PC-9 (cell line): ENCODE measurements around the gene TUBA4B. TPM values are rescaled to one million over a fixed set of nuclear protein-coding genes. Genes with fewer than 3 reads are reported as not detected.

Source experiments
- BruUV-seq: library from RNA; stranded (reverse); fragments of 400-500 nt; replicated peaks from 2 replicates; lab custom pipeline; 2021; lab: Mats Ljungman, UMichigan
- CTCF ChIA-PET: fragments of 300-600 bp; sonication (Branson Sonifier 250); formaldehyde crosslinking; loops from one replicate; lab custom pipeline; 2022; ENCODE audit warnings: antibody characterized with exemption; lab: Charles Lee
- POLR2A ChIA-PET: fragments of 300-600 bp; sonication (Branson Sonifier 250); formaldehyde crosslinking; loops from one replicate; lab custom pipeline; 2022; ENCODE audit warnings: antibody characterized with exemption; ENCODE audit not compliant: unreplicated experiment; lab: Charles Lee
- DNase-seq, 2 experiments: peaks; one replicate each; pipeline versions ENCODE4 v3.0.0 to v3.0.0-alpha.2; 2015 to 2022; ENCODE audit warnings: mixed read lengths in 1 of 2
- H2AFZ ChIP-seq: fragments of 200-600 bp; sonication (generic); 2 replicates; pipeline ENCODE4 v1.8.1; 2017; ENCODE audit warnings: antibody characterized with exemption
- H3F3A ChIP-seq: fragments of 200-600 bp; sonication (generic); 2 replicates; pipeline ENCODE4 v1.8.1; 2017; ENCODE audit warnings: antibody characterized with exemption, mild to moderate bottlenecking, low read depth; ENCODE audit not compliant: insufficient read depth
- H3K27ac ChIP-seq: fragments of 200-600 bp; sonication (generic); 2 replicates; pipeline ENCODE4 v1.6.1; 2016; ENCODE audit warnings: mixed run types
- H3K27me3 ChIP-seq: fragments of 200-600 bp; sonication (generic); 2 replicates; pipeline ENCODE4 v1.6.1; 2016; ENCODE audit warnings: low read depth, mixed run types; ENCODE audit not compliant: insufficient read depth
- H3K36me3 ChIP-seq: fragments of 200-600 bp; sonication (generic); 2 replicates; pipeline ENCODE4 v1.6.1; 2016; ENCODE audit warnings: low read depth, mixed run types
- H3K4me1 ChIP-seq: fragments of 200-600 bp; sonication (generic); replicated peaks from 2 replicates; pipeline ENCODE4 v1.6.1; 2016; ENCODE audit warnings: mixed run types; ENCODE audit not compliant: insufficient read depth
- H3K4me2 ChIP-seq: fragments of 200-600 bp; sonication (generic); 2 replicates; pipeline ENCODE4 v1.6.1; 2017; ENCODE audit warnings: mixed run types
- H3K4me3 ChIP-seq: fragments of 200-600 bp; sonication (generic); 2 replicates; pipeline ENCODE4 v1.6.1; 2016; ENCODE audit warnings: mixed run types
- H3K79me2 ChIP-seq: fragments of 200-600 bp; sonication (generic); 2 replicates; pipeline ENCODE4 v1.6.1; 2017; ENCODE audit warnings: low read depth, mixed run types
- H3K9me2 ChIP-seq: fragments of 200-600 bp; sonication (generic); 2 replicates; pipeline ENCODE4 v1.8.1; 2017; ENCODE audit warnings: mild to moderate bottlenecking; ENCODE audit not compliant: insufficient read depth
- H3K9me3 ChIP-seq: fragments of 200-600 bp; sonication (generic); 2 replicates; pipeline ENCODE4 v1.8.1; 2016; ENCODE audit warnings: low read depth; ENCODE audit not compliant: insufficient read depth
- H4K20me1 ChIP-seq: fragments of 200-600 bp; sonication (generic); 2 replicates; pipeline ENCODE4 v1.8.1; 2017; ENCODE audit not compliant: insufficient read depth
- CTCF ChIP-seq: fragments of 200-600 bp; sonication (generic); conservative IDR thresholded peaks from 2 replicates; pipeline ENCODE4 v1.6.1; 2017; ENCODE audit warnings: mixed run types, antibody characterized with exemption, mild to moderate bottlenecking, moderate library complexity
- EZH2 ChIP-seq: fragments of 200-600 bp; sonication (generic); IDR thresholded peaks from 2 replicates; pipeline ENCODE4 v1.8.0; 2017; ENCODE audit warnings: antibody characterized with exemption, low read depth
- intact Hi-C: fragments of 100-400 bp; cut with micrococcal nuclease; formaldehyde crosslinking; loops from one replicate; pipeline ENCODE4 v1.10.0; 2022; ENCODE audit not compliant: unreplicated experiment
- total RNA-seq: library from RNA; stranded (reverse); gene quantifications from 2 replicates; pipeline ENCODE4 v1.2.3, GENCODE V29; 2021

TUBA4B gene
- total RNA-seq, 1 experiment from 2014 or later = not detected

GRCh38 chr2:219247678-219248642 is 5.1 kb upstream of the TUBA4B start:
- Histone ChIP-seq H3K27me3 (no peaks in the 10 kb centered on the region), H3K4me1 (peaks cover 66% of the 10 kb centered on the region), H3K4me3 (0 out of 2 replicates have a peak overlapping the region, but pooled peaks have one; percentile 7), H3K4me2 (peak overlapping the region; percentile 73), H3K36me3 (0 out of 2 replicates have a peak, but pooled peaks cover 9% of the 10 kb centered on the region), H3K27ac (peak overlapping the region; percentile 78), H3K79me2 (peaks cover 48% of the 10 kb centered on the region), H2AFZ (no peak overlapping the region), H3K9me2 (no peaks in the 10 kb centered on the region), H3K9me3 (no peaks in the 10 kb centered on the region), H4K20me1 (no peaks in the 10 kb centered on the region), H3F3A (peaks cover 44% of the 10 kb centered on the region)
- intact Hi-C loops = loop anchor here (2.0 kb wide), 1 partner anchor 71 kb away; the partner anchor contains the start of gene CNPPD1
- ChIA-PET CTCF (interaction anchor here (0.5 to 1.8 kb wide), 2 partner anchors 31 to 47 kb away, joined by 3 to 6 read pairs; no protein-coding TSS in a partner anchor), POLR2A (no interaction called here)
- BruUV-seq = no TSS peak
- no peak for DNase-seq
- TF ChIP-seq CTCF (no peak), EZH2 (no peak)

- Histone ChIP-seq H3K36me3 (0 out of 2 replicates have a peak, but pooled peaks cover 9% of the 10 kb centered on the region), H3K9me3 (no peaks in the 10 kb centered on the region), H3K4me1 (peaks cover 66% of the 10 kb centered on the region), H3K27me3 (no peaks in the 10 kb centered on the region), H3K4me2 (peak overlapping the region; percentile 73), H3K79me2 (peaks cover 53% of the 10 kb centered on the region), H4K20me1 (no peaks in the 10 kb centered on the region), H3F3A (peaks cover 44% of the 10 kb centered on the region), H3K4me3 (0 out of 2 replicates have a peak overlapping the region, but pooled peaks have one; percentile 7), H2AFZ (no peak overlapping the region), H3K27ac (peak overlapping the region; percentile 78), H3K9me2 (no peaks in the 10 kb centered on the region)
- no peak for DNase-seq
- POLR2A ChIA-PET = interaction anchor here (0.5 to 1.6 kb wide), 5 partner anchors 26 to 204 kb away, joined by 4 to 16 read pairs (median 7); partner anchors contain the start of gene DNAJB2
- CTCF ChIA-PET = interaction anchor here (1.1 to 1.8 kb wide), 3 partner anchors 26 to 46 kb away, joined by 5 to 13 read pairs (median 6); no protein-coding TSS in a partner anchor
- intact Hi-C loops = loop anchor here (1.0 to 2.0 kb wide), 6 partner anchors 20 to 72 kb away; partner anchors contain the start of genes ANKZF1, ATG9A, CNPPD1 and DNAJB2
- TF ChIP-seq CTCF = no peak
- TF ChIP-seq EZH2 = no peak
- no TSS peak for BruUV-seq
Observed at GRCh38 chr2:219248845-219249202, 4.2 kb upstream of the TUBA4B start.
